ENCODE measurements around the gene WASL.

DNA sequence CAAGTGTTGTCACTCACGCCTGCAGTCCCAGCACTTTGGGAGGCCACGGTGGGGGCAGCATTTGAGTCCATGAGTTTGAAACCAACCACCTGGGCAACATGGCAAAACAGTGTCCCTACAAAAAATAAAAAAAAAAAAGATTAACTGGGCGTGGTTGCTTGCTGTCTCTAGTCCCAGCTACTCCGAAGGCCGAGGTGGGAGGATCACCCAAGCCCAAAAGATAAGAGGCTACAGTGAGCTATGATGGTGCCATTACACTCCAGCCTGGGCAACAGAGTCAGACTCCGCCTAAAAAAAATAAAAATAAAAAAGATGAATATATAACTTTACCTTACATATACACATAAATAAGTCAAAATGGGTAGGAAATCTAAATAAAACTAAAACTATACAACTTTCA lies 95.6 kb downstream of the WASL start:
- TF ChIP-seq TAF1 (IDR thresholded peaks at IDR 0.05; ENCODE audit: borderline replicate concordance, low read depth, low read length) (no peak), POLR2A (IDR thresholded peaks at IDR 0.05; ENCODE audit: low read depth, low read length) (no peak), POLR2AphosphoS5 (IDR thresholded peaks at IDR 0.05; ENCODE audit: low read depth, low read length) (no peak)

Data from GM12892 (cell line).